Glutamatergic neuron (in vitro differentiated cells): ENCODE measurements around the gene MYH16. TPM values are rescaled to one million over a fixed set of nuclear protein-coding genes. Genes with fewer than 3 reads are reported as not detected.
"Not testable (repeated sequence)": the region's sequence is repeated elsewhere in the genome, so short reads cannot be mapped to it uniquely, and the experiment has no call there.

ENCODE experiments used
- DNase-seq: peaks from one replicate; pipeline ENCODE4 v3.0.0; 2022
- H3K27ac Mint-ChIP-seq: one replicate; pipeline ENCODE4 v1.8.0; 2020; ENCODE audit warnings: mild to moderate bottlenecking, mixed read lengths, inconsistent platforms; ENCODE audit not compliant: unreplicated experiment
- H3K27me3 Mint-ChIP-seq: one replicate; pipeline ENCODE4 v1.8.0; 2020; ENCODE audit warnings: mild to moderate bottlenecking, moderate library complexity, mixed read lengths, inconsistent platforms; ENCODE audit not compliant: unreplicated experiment
- H3K36me3 Mint-ChIP-seq: one replicate; pipeline ENCODE4 v1.8.0; 2020; ENCODE audit warnings: mild to moderate bottlenecking, mixed read lengths, inconsistent platforms; ENCODE audit not compliant: unreplicated experiment
- H3K4me1 Mint-ChIP-seq: one replicate; pipeline ENCODE4 v1.8.0; 2020; ENCODE audit warnings: mild to moderate bottlenecking, low read depth, mixed read lengths, inconsistent platforms; ENCODE audit not compliant: unreplicated experiment
- H3K4me3 Mint-ChIP-seq: one replicate; pipeline ENCODE4 v1.8.0; 2020; ENCODE audit warnings: mild to moderate bottlenecking, mixed read lengths, inconsistent platforms; ENCODE audit not compliant: unreplicated experiment
- H3K9me3 Mint-ChIP-seq: one replicate; pipeline ENCODE4 v1.8.0; 2020; ENCODE audit warnings: mild to moderate bottlenecking, moderate library complexity, mixed read lengths, inconsistent platforms; ENCODE audit not compliant: unreplicated experiment
- CTCF ChIP-seq: fragments of 200-600 bp; sonication (generic); IDR thresholded peaks from one replicate; pipeline ENCODE4 v1.5.0; 2021; ENCODE audit not compliant: partially characterized antibody, unreplicated experiment
- total RNA-seq: library from RNA; stranded (reverse); fragmentation: NEBNext Ultra II Directional; extraction: Animal tissue kit (Norgen Biotek cat#: 25700); gene quantifications from one replicate; pipeline ENCODE4 v1.2.1, GENCODE V29; 2021; ENCODE audit not compliant: unreplicated experiment

MYH16 gene
- total RNA-seq, 1 donor from 2014 or later = not detected

- Mint-ChIP-seq H3K4me3 (no peak overlapping the region), H3K27me3 (peaks cover 2% of the 10 kb centered on the region), H3K36me3 (no peaks in the 10 kb centered on the region), H3K27ac (no peak overlapping the region), H3K9me3 (no peaks in the 10 kb centered on the region), H3K4me1 (no peaks in the 10 kb centered on the region)
- DNase-seq = no peak
- TF ChIP-seq CTCF = no peak
Measured at GRCh38 chr7:99275496-99275895, 2.9 kb downstream of the MYH16 start.

- TF ChIP-seq CTCF = no peak
- no peak overlapping the region for H3K27ac Mint-ChIP-seq
- peaks cover 2% of the 10 kb centered on the region for H3K27me3 Mint-ChIP-seq
- no peaks in the 10 kb centered on the region for H3K36me3 Mint-ChIP-seq
- H3K9me3 Mint-ChIP-seq = no peaks in the 10 kb centered on the region
- no peaks in the 10 kb centered on the region for H3K4me1 Mint-ChIP-seq
- no peak overlapping the region for H3K4me3 Mint-ChIP-seq
- no peak for DNase-seq
Measured at GRCh38 chr7:99278180-99278579, 5.5 kb downstream of the MYH16 start.

- H3K9me3 Mint-ChIP-seq, H3K27ac Mint-ChIP-seq, H3K4me3 Mint-ChIP-seq, H3K27me3 Mint-ChIP-seq, H3K4me1 Mint-ChIP-seq, H3K36me3 Mint-ChIP-seq, DNase-seq: not testable (repeated sequence)
Measured at GRCh38 chr7:99284165-99284564, 11.5 kb downstream of the MYH16 start.

GRCh38 chr7:99287779-99288534 is 15.3 kb downstream of the MYH16 start:
- Mint-ChIP-seq H3K4me3 (no peak overlapping the region), H3K27me3 (peaks cover 3% of the 10 kb centered on the region), H3K36me3 (peaks cover 5% of the 10 kb centered on the region), H3K4me1 (no peaks in the 10 kb centered on the region), H3K9me3 (no peaks in the 10 kb centered on the region), H3K27ac (no peak overlapping the region)
- DNase-seq = no peak
- TF ChIP-seq CTCF = no peak

- DNase-seq = no peak
- no peak overlapping the region for H3K4me3 Mint-ChIP-seq
- H3K27ac Mint-ChIP-seq = no peak overlapping the region
- no peak for TF ChIP-seq CTCF
- H3K36me3 Mint-ChIP-seq = peaks cover 5% of the 10 kb centered on the region
- H3K4me1 Mint-ChIP-seq = no peaks in the 10 kb centered on the region
- H3K9me3 Mint-ChIP-seq = no peaks in the 10 kb centered on the region
- peaks cover 3% of the 10 kb centered on the region for H3K27me3 Mint-ChIP-seq
Measured at GRCh38 chr7:99289185-99289584, 16.5 kb downstream of the MYH16 start.

GRCh38 chr7:99290148-99290547 is 17.5 kb downstream of the MYH16 start:
- not testable (repeated sequence) for H3K9me3 Mint-ChIP-seq, H3K4me3 Mint-ChIP-seq, DNase-seq, H3K4me1 Mint-ChIP-seq, H3K27me3 Mint-ChIP-seq, H3K36me3 Mint-ChIP-seq, H3K27ac Mint-ChIP-seq
